ENCODE measurements around the gene PPP1CA.
"Not testable (repeated sequence)": the region's sequence is repeated elsewhere in the genome, so short reads cannot be mapped to it uniquely, and the experiment has no call there.

Gene PPP1CA

GRCh38 chr11:67416416-67417335, 15.0 kb upstream of the PPP1CA start:
- DNase-seq: peak; percentile 60

- DNase-seq: no peak
Measured at GRCh38 chr11:67415501-67416304, 14.0 kb upstream of the PPP1CA start, which contains the start of gene CARNS1. TSS of gene CARNS1 (plus strand) at chr11:67415678. CDS start at chr11:67416200, 522 bp downstream.

GRCh38 chr11:67413266-67413849, 11.7 kb upstream of the PPP1CA start:
- DNase-seq: no peak

GRCh38 chr11:67412495-67413179, 11.0 kb upstream of the PPP1CA start:
- DNase-seq: no peak

GRCh38 chr11:67411785-67412152, 10.1 kb upstream of the PPP1CA start:
- DNase-seq: no peak

- no peak for DNase-seq
Measured at GRCh38 chr11:67410984-67411784, 9.5 kb upstream of the PPP1CA start.

- no peak for DNase-seq
Measured at GRCh38 chr11:67410369-67410831, 8.7 kb upstream of the PPP1CA start.

GRCh38 chr11:67409781-67410368, 8.2 kb upstream of the PPP1CA start:
- no peak for DNase-seq

GRCh38 chr11:67409261-67409666, 7.6 kb upstream of the PPP1CA start:
- no peak for DNase-seq

GRCh38 chr11:67408437-67409200, 7.0 kb upstream of the PPP1CA start:
- DNase-seq: no peak

- no peak for DNase-seq
Measured at GRCh38 chr11:67407688-67408163, 6.1 kb upstream of the PPP1CA start.

GRCh38 chr11:67406969-67407687, 5.5 kb upstream of the PPP1CA start:
- no peak for DNase-seq

- DNase-seq: no peak
Measured at GRCh38 chr11:67406420-67406968, 4.8 kb upstream of the PPP1CA start.

- no peak for DNase-seq
Measured at GRCh38 chr11:67405688-67406339, 4.2 kb upstream of the PPP1CA start.

- no peak for DNase-seq
Measured at GRCh38 chr11:67405196-67405567, 3.5 kb upstream of the PPP1CA start.

- DNase-seq: no peak
Measured at GRCh38 chr11:67404515-67405195, 3.0 kb upstream of the PPP1CA start.

GRCh38 chr11:67403085-67403484, 1.4 kb upstream of the PPP1CA start:
- DNase-seq: not testable (repeated sequence)

- not testable (repeated sequence) for DNase-seq
Measured at GRCh38 chr11:67402192-67402839, 658 bp upstream of the PPP1CA start.
